CD4-positive, alpha-beta T cell treated with Interleukin-12 subunit alpha and Interleukin-12 subunit beta, for 1 hour (primary cell): ENCODE measurements around the gene TMEM184B.
"Not testable (repeated sequence)": the region's sequence is repeated elsewhere in the genome, so short reads cannot be mapped to it uniquely, and the experiment has no call there.

Source experiments
- DNase-seq: peaks from one replicate; pipeline ENCODE4 v3.0.0-alpha.2; 2020

Gene TMEM184B

GRCh38 chr22:38246046-38246658, 26.7 kb downstream of the TMEM184B start:
- no peak for DNase-seq

- DNase-seq = no peak
Observed at GRCh38 chr22:38244106-38244505, 28.7 kb downstream of the TMEM184B start.

- no peak for DNase-seq
Observed at GRCh38 chr22:38243007-38243765, 29.6 kb downstream of the TMEM184B start.

GRCh38 chr22:38240734-38241252, 32.0 kb downstream of the TMEM184B start:
- no peak for DNase-seq

- no peak for DNase-seq
Observed at GRCh38 chr22:38239101-38239761, 33.6 kb downstream of the TMEM184B start.

DNA sequence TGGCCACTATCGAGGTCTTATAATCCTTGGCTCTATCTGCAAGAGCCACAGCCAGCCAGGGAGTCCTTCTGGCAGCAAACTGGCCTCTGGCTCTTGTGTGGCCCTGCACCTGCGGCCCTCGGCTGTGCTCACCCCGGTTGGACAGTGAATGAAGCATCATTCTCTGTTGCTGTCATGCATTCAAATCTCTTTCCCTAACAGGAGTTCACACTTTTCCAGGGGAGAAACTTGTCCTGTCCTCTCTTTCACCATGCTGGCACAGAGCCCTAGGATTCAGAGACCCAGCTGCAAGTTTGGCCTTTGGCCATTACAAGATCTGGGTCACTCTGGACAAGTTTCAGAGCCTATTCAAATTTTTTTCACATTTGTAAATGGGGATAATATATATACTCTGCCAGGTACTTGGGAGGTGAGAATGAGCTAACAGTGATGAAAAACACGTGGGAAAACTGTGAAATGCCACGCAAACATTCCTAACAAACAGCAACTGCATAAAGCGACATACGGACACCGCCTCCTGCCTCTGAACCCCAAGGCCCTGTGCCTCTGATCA, 34.2 kb downstream of the TMEM184B start:
- DNase-seq = no peak

- DNase-seq = no peak
Observed at GRCh38 chr22:38236786-38237185, 36.0 kb downstream of the TMEM184B start.

DNA sequence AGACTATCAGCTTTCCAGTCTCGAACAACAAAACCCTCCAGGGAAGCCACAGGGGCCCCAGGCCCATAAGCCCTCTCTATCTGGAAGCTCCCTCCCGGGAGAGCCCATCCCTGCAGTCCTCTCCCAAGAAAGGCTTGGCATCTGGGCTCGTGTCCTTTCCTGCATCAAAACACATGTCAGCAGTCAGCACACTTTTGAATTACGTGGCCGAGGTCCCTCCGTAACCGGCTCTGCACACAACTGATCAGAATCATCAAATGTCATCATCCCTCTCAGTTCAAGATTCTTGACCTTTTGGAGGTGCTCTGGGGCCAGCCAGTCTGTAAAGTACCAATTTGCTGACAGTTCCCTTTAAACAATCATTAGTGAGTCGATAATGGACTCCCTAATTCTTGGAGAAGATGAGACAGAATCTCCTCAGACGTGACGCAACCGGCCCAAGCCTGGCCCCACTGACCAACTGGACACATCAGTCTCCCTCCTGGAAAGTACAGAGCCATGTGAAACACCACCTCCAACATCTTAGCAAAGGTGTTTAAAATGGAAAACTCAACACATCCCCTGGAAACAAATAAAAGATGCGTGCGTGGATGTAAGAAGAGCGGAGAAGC, 37.5 kb downstream of the TMEM184B start:
- DNase-seq = no peak

DNA sequence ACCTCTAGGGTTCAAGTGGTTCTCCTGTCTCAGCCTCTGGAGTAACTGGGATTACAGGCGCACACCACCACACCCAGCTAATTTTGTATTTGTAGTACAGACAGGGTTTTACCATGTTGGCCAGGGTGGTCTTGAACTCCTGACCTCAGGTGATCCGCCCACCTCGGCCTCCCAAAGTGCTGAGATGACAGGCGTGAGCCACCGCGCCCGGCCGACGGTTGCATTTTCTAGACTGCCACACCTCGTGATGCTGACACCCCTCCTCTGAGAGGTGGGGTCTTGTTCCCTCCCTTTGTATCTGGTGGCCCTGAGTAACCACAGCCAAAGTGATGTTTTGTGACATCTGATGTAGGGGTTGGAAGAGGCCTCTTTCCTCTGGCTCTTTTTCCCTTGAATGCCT, 39.0 kb downstream of the TMEM184B start:
- not testable (repeated sequence) for DNase-seq

DNA sequence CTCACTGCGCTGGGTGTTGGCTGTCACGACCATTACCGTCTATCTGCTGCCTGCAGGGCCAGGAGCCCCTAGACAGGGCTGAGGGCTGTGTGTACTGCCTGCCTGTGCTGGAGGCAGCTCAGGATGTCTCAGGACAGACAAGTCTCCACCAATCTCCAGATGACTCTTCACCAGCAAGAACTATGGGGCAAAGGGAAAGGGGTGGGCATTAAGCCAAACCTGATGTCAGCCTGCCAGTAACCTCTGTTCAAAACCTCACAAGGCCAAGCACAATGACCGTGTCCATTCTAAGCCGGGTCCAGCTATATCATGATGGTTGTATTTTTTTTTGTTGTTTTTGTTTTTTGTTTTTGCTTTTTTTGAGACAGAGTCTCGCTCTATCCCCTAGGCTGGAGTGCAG, 39.4 kb downstream of the TMEM184B start:
- DNase-seq = no peak

DNA sequence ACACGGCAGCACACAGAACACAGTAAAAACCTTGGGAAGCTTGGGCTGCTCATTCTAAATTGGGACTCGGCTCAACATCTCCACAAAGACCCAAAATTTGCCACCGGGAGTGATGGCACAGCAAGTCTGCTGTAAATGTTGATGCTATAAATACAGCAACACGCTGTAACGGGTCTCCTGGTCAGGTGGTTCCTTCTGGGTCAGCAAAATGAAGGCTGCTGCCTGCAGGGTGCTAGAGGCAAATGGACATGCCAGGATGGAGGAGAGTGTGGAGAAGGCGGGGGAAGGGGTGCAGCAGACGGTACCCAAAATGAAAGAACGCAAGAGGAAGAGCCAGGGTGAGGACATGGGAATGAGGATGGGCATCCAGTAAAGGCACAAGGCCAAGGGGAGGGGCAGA, 40.6 kb downstream of the TMEM184B start:
- no peak for DNase-seq

DNA sequence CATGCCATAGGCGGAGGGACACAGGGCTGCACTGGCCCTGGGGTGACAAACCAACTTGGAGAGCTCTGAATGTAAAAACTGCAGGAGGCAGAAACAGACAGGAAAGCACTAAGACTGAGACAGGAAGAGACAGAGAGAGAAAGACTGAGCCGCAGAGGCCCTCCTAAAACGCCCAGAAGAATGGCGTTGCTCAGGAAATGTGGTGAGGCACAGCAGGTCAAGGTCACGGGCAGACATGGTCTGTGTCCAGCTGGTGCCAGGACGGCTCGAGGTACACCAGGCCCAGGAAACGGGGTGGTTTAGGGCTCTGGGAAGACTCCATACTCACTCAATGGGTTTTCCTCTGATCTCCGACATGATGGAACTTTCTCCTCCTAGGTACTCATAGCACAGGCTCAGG, 41.9 kb downstream of the TMEM184B start:
- no peak for DNase-seq

- peak; percentile 57 for DNase-seq
Observed at GRCh38 chr22:38230108-38230825, 42.5 kb downstream of the TMEM184B start.

DNA sequence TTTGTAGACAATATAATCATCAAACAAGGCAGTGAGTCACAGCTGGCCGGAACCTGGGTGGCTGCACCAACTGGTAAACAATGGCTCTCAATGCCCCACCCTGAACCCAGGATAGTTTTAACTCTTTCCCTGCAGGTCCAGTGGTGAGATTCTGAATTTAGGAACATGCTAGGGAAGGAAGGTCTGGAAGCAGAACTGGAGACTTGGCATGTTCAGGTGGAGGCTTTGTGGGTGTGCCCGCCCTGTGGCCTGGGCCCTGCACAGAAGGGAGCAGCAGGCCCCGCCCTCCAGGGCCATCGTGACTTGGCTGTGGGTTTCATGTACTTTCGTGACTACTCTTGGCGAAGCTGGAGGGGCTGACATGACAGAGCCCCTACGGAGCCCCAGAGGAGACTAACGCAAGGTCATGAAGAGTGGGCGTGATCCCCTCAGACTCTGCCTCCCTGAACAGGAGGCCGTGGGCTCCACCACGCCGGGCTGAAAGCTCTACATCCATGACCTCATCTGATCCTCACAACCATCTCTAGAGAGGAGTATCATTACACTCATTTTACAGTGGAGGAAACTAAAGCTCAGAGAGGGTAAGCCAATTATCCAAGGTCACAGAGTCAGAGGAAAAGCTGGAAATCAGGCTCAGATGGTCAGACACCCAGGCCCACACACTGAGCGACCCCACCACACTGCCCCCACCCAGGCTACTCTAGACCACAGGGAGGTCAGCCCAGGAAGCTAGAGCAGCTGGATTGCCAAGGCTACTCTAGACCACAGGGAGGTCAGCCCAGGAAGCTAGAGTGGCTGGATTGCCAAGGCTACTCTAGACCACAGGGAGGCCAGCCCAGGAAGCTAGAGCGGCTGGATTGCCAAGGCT, 43.7 kb downstream of the TMEM184B start:
- no peak for DNase-seq

GRCh38 chr22:38228326-38228872, 44.4 kb downstream of the TMEM184B start:
- no peak for DNase-seq

DNA sequence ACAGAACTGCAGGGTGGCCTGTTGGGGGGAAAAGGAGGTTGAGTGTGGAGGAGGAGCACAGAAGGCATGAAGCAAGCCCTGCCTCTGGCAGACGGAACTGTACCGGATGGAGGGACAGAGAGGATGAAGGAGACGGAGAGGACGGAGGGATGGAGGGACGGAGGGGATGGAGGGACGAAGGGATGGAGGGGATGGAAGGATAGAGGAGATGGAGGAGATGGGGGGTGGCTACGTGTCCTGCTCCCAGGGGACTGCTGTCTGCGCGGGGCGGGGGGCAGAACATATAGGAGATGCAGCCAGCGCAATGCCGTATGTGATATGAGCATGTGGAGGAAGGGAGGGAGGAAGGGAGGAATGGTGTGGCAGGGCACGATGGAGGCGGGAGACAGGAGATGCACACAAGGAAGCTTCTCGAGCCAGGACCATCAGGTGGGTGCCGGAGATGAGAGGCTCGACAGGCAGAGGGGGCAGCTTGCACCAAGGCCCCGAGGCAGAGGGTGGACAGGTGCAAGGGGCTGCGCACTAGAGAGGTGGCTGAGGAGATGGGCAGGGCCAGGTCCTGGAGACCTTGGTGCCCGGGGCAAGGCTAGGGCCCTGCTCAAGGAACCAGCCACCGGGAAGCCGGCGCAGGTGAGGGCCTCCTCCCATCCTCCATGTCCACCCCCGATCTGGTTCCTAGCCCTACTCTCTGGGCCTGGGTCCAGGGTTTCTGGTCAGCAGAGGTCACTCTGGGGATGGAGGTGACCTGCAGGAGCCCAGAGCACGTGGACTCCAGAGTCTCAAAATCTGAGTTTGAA, 45.8 kb downstream of the TMEM184B start:
- no peak for DNase-seq

GRCh38 chr22:38223289-38223960, 49.4 kb downstream of the TMEM184B start:
- no peak for DNase-seq

DNA sequence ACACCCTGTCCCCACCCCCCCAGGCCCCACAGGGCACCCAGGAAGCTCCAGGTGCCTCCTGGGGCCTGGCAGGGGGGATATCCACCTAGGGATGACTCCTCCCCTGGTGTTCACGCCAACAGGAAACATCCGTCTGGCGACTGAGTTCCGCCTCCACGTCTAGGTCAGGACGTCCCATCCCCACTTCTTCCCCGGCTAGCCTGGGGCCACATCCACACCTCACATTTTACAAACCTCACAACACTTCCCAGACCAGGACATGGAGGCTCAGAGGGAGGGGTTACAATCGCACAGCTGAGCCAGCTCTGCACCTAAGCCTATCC, 50.1 kb downstream of the TMEM184B start:
- DNase-seq = no peak

GRCh38 chr22:38221908-38222796, 50.7 kb downstream of the TMEM184B start:
- no peak for DNase-seq
